ENCODE data around the gene PDGFB.

DNA sequence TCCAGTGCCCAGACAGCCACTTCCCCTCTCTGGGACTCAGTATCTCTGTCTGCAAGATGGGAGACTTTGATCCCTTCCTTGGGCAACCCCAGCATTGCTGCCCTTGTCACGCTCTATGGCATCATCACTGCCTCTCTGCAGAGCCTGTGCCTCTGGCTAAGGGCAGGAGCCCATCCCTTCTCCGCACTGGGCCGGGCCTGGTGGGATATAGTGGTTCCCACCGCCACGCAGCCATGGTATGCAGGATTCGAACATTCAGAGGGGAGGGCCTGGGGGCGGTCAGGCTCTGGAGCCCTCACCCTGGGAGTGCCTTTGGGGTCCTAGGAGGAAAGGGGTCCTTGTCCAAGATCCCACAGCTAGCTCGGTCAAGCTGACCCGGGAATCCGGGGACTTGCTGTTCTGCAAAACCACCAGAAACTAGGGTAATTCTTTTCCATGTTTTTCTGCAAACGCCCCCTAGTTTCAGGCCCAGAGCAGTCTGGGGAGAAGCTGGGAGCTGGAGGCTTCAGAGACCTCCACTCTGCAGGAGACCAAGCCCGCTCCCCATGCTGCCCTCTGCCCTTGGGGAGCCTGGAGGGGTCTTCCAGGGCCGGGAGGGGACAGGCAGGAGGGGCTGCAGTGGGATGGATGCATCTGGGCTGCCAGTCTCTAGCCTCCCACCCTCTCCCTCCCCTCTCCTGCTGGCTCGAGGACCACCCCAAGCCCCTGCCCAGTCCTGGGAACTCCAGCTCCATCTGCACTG lies 67.9 kb downstream of the PDGFB start:
- TF ChIP-seq, protein P1, sequence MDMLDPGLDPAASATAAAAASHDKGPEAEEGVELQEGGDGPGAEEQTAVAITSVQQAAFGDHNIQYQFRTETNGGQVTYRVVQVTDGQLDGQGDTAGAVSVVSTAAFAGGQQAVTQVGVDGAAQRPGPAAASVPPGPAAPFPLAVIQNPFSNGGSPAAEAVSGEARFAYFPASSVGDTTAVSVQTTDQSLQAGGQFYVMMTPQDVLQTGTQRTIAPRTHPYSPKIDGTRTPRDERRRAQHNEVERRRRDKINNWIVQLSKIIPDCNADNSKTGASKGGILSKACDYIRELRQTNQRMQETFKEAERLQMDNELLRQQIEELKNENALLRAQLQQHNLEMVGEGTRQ (IDR thresholded peaks at IDR 0.05; ENCODE audit: low read depth, low read length): no peak
- TF ChIP-seq RAD21 (IDR thresholded peaks at IDR 0.05; ENCODE audit: low read length) (no peak), POLR2A (IDR thresholded peaks at IDR 0.05; ENCODE audit: low read depth, low read length) (no peak), CTCF (conservative IDR thresholded peaks at IDR 0.05; ENCODE audit: low read depth, low read length) (no peak), BHLHE40 (IDR thresholded peaks at IDR 0.05; ENCODE audit: low read depth, low read length) (no peak)

All from IMR-90 (cell line).